ENCODE measurements around the gene MAGI2.

- TF ChIP-seq, protein P1, sequence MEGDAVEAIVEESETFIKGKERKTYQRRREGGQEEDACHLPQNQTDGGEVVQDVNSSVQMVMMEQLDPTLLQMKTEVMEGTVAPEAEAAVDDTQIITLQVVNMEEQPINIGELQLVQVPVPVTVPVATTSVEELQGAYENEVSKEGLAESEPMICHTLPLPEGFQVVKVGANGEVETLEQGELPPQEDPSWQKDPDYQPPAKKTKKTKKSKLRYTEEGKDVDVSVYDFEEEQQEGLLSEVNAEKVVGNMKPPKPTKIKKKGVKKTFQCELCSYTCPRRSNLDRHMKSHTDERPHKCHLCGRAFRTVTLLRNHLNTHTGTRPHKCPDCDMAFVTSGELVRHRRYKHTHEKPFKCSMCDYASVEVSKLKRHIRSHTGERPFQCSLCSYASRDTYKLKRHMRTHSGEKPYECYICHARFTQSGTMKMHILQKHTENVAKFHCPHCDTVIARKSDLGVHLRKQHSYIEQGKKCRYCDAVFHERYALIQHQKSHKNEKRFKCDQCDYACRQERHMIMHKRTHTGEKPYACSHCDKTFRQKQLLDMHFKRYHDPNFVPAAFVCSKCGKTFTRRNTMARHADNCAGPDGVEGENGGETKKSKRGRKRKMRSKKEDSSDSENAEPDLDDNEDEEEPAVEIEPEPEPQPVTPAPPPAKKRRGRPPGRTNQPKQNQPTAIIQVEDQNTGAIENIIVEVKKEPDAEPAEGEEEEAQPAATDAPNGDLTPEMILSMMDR (IDR thresholded peaks at IDR 0.05) = no peak
- no peak for TF ChIP-seq POLR2A (IDR thresholded peaks at IDR 0.05)
Measured at GRCh38 chr7:78588393-78588792, 865.1 kb downstream of the MAGI2 start.

Data from body of pancreas (tissue), 4 donors.